Mammary epithelial cell (primary cell): ENCODE results near the gene SLC25A36.

Source experiments
- EZH2 ChIP-seq: IDR thresholded peaks from 2 replicates; pipeline ENCODE4 v1.6.1; 2012; ENCODE audit warnings: low read length, inconsistent platforms, borderline replicate concordance
- TF ChIP-seq, protein P1 (sequence below), 2 donors: IDR thresholded peaks in 1 of 2; conservative IDR thresholded peaks in 1 of 2; 2 replicates each; pipeline ENCODE4 v1.5.1; 2011 to 2012; ENCODE audit warnings: inconsistent platforms in 2 of 2, low read length in 2 of 2, mild to moderate bottlenecking in 2 of 2, control low read depth in 1 of 2, low read depth in 1 of 2; ENCODE audit not compliant: insufficient read depth in 1 of 2; ENCODE audit errors: extremely low read depth in 1 of 2

DNA sequence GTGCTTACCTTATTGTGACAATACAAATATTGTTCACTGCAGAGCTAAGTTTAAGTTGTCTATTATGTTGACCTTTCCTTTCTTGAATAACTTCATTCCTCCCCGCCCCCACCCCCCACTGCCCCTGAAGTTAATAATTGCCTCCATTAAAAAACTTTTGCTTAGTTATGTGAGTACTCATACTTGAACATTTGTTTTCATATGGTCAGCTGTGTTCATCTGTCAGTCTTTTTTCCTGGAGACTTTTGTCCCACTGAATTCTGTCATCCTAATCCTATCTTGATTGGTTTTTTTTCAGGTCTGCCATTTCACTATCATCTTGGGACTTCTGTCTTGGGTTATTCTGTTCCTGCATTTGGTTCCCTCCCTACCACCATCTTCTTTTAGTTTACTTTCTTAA is 8.5 kb downstream of the SLC25A36 start:
- TF ChIP-seq, protein P1, sequence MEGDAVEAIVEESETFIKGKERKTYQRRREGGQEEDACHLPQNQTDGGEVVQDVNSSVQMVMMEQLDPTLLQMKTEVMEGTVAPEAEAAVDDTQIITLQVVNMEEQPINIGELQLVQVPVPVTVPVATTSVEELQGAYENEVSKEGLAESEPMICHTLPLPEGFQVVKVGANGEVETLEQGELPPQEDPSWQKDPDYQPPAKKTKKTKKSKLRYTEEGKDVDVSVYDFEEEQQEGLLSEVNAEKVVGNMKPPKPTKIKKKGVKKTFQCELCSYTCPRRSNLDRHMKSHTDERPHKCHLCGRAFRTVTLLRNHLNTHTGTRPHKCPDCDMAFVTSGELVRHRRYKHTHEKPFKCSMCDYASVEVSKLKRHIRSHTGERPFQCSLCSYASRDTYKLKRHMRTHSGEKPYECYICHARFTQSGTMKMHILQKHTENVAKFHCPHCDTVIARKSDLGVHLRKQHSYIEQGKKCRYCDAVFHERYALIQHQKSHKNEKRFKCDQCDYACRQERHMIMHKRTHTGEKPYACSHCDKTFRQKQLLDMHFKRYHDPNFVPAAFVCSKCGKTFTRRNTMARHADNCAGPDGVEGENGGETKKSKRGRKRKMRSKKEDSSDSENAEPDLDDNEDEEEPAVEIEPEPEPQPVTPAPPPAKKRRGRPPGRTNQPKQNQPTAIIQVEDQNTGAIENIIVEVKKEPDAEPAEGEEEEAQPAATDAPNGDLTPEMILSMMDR (conservative IDR thresholded peaks at IDR 0.05 in 1 of 2, IDR thresholded peaks at IDR 0.05 in 1 of 2; ENCODE audit: extremely low read depth in 1 of 2, insufficient read depth in 1 of 2, low read depth in 1 of 2, low read length in 2 of 2): no peak
- no peak for TF ChIP-seq EZH2
